HG03135 (cell line): ENCODE results near the gene SYNGR3.
"Not testable (repeated sequence)": the region's sequence is repeated elsewhere in the genome, so short reads cannot be mapped to it uniquely, and the experiment has no call there.

ENCODE experiments used
- ATAC-seq: cut with Tn5 transposase; IDR thresholded peaks from one replicate; pipeline ENCODE4 v1.9.1; 2021; ENCODE audit warnings: mild to moderate bottlenecking, moderate library complexity; ENCODE audit not compliant: unreplicated experiment

SYNGR3 gene

DNA sequence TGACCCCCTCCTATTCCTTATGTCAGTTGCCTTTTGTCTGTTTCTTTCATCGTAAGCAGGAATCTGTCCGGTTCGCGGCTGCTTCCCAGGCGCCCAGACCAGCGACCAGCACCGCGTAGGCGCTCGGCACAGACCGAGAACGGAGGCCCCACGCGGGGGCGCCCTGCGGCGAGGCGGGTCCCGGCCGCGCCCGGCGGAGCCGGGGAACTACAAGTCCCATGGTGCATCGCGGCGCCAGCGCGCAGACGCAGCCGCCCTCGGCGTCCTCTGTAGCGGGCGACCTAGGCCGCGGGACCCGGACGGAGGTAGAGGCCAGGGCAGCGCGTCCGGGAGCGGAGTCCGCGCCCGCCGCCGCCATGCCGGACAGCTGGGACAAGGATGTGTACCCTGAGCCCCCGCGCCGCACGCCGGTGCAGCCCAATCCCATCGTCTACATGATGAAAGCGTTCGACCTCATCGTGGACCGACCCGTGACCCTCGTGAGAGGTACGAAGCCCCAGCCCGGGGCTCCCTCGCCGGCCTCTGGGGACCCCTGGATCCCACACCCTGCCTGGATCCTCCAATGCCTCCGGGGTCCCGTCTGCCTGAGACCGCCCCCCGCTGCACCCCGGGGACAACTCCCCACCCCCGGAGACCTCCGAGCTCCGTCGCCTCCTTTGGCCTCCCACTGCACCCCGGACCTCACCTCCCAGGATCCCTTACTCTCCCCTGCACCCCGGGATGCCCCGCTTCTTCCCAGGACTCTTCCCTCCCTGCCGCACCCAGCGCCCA is 30.3 kb upstream of the SYNGR3 start, which contains the start of gene NDUFB10:
Gene NDUFB10, plus strand, starts transcription at position 270 of the 771 bp plus-strand sequence. Its CDS starts 87 bp downstream, at position 357.
- peak; percentile 71 for ATAC-seq

DNA sequence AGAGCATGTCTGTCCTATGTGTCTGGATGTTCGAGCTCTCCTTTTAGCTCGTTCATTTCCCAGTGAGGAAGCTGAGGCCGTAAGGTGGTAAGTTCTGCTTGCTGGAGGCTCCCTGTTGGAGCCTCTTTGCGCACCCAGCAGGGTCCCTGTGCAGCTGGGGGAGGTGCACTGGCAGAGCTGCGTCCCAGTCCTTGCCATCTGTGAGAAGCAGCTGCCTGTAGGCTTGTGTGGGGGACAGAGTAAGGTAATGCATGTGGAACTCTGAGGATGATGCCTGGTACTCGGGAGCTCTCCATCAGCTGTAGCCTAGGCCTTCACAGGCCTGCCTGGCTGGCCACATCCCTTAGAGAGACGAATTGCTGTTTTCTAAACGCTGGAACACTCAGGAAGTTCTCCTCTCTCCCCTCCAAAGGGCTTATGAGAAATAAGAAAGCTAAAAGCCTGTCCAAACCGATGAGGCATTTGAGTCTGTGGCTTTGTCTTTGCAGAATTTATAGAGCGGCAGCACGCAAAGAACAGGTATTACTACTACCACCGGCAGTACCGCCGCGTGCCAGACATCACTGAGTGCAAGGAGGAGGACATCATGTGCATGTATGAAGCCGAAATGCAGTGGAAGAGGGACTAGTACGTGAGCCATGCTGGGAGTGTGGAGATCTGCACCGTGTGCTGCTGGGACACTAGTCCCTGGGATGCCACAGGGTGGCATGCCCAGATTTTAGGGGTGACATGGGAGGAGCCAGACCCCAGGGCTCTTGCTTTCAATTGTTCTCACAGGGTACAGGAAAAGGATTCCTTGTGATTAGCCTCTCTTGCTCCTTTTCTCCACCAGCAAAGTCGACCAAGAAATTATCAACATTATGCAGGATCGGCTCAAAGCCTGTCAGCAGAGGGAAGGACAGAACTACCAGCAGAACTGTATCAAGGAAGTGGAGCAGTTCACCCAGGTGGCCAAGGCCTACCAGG is 28.8 kb upstream of the SYNGR3 start:
- ATAC-seq: no peak

DNA sequence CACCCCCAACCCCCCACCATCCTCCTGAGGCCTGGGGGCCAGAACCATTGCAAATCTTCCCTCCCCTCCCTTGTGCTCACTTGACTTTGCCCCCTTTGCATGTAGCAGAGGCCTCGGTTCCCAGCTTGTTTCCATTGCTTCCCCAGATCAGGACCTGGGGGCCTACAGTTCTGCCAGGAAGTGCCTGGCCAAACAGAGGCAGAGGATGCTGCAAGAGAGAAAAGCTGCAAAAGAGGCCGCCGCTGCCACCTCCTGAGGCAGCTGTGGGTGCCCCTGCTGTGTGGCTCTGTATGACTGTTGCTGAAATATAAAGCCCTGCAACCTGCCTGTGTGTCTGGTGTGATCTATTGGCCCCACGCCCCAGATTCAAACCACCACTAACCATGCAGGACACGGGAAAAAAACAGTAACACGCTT is 28.1 kb upstream of the SYNGR3 start:
- no peak for ATAC-seq

DNA sequence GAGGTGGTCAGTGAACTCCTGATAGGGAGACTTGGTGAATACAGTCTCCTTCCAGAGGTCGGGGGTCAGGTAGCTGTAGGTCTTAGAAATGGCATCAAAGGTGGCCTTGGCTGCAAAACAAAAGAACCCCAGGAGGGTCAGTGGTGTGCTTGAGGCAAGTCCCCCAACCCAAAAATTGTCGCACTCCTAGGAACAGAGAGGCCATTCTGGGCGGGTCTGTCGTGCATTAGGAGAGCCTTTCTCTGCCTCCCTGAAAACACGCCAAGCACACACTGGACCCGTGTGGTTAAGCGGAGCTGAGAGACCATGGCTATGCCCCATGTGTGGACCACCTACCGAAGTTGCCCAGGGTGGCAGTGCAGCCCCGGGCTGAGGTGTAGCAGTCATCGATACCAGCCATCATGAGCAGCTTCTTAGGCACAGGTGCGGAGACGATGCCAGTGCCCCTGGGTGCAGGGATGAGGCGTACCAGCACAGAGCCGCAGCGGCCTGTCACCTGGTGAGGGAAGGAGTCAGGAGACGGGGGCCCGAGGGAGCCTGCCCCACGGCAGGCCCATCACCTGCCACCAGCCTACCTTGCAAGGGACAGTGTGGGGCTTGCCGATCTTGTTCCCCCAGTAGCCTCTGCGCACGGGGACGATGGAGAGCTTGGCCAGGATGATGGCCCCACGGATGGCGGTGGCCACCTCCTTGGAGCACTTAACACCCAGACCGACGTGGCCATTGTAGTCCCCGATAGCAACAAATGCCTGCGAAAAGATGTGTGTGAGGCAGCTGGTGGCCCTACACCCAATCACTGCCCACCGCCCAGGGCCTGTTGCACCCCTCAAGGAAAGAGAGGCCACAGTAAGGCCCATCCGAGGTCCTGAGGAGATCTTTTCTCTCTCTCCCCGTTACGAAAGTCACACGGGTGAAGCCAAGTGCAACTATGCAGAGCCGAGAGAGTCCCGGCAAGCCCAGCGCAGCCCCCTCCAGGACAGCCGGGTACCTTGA is 27.3 kb upstream of the SYNGR3 start:
- ATAC-seq: not testable (repeated sequence)

DNA sequence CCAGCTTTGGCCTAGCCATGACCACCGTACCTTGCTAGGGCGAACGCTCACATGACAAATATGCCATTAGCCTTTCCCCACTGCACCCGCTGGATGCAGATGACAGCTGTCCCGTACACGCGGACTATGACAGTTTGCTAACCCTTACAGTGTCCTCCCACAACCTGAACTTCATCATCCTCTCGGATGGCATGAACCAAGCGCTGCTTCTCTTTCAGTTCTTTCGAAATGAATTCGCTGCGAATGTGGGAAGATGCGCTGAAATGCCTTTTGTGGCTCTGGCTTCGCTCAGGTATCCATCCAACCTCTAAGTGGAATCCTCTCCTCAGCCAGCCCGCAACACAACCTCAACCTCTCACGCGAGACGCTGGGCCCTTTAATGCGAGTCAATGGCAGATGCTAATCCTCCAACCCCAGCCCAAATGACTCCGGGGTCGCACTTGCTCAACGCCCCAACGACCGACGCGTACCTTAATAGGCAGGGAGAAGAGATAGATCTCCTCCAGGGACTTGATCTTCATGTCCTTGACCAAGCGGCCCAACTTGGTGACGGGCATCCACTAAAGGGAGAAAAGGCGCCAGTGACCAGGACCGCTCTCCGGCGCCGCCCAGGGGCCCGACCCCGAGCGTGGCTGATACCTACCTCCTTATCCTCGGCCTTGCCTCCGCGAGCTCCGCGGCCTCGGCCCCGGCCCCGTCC is 25.8 kb upstream of the SYNGR3 start:
- ATAC-seq: peak; percentile 5

DNA sequence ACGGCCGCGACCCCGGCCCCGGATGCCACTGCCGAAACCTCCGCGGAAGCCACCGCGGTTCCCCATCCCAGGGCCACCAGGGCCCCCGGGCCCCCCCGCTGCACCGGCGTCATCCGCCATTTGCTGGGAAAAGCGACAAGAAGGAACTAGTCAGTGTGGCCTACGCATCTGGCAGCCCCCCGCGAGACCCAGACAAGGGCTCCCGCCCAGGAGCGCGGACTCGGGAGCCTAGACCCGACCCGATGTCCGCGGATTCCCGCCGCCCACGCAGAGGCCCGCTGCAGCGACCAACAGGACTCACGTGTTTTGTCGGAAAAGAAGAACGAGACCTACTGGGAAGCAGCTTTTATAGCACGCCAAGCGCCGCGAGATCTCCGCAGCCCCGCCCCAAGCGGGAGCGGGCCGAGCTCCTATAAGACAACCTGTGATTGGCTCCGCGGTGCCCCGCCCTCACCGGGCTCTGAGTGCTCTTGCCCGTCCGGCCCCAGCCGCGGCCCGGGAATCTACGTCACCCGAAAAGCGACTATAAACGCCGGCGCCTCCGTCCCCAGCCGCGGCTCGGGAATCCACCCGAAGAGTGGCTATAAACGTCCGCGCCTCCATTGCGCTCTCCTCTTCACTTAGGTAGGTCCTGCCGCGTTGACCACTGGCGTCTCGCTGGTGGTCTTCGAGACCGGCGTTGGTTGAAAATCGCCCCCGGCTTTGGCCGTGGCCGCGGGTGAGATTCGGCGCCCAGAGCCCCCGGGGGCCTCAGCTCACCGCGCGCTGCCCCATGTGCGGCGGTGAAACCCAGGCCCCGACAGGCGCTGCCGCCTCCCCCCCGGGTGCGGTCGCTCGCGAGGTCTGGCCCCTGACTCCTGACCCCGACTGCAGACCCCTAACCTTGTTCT is 25.0 kb upstream of the SYNGR3 start, which contains the start of gene RPS2:
Gene RPS2, minus strand, starts transcription at position 321 of the 890 bp plus-strand sequence. Its CDS starts 201 bp downstream, at position 120.
- ATAC-seq: peak; percentile 67

DNA sequence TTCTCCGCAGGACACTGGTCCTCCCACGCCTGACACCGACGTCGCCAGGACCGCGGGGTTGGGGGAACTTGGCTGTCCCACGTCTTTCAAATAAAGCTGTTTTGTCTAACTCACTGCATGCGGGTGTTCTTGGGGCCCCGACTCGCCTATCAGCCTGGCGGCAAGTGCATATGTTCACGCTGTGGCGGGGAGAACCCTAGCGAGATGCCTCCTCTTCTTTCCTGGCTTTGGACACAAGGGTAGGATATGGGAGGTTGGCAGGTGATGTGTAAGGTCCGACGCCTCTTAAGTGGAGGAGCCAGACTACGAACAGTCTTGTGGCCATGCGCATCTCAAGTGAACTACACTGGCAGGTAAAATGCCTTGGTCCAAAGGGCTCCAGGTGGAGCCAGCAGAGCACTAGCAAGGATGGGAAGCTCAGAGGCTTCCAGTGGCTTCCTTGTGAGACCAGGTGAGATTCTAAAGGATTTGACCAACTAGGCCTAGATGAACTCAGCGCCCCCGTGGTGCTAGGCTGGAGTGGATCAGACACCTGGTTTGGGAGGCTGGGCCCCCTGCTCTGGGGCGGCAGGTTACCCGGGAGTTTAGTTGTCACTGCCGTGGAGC is 24.3 kb upstream of the SYNGR3 start:
- ATAC-seq: no peak

DNA sequence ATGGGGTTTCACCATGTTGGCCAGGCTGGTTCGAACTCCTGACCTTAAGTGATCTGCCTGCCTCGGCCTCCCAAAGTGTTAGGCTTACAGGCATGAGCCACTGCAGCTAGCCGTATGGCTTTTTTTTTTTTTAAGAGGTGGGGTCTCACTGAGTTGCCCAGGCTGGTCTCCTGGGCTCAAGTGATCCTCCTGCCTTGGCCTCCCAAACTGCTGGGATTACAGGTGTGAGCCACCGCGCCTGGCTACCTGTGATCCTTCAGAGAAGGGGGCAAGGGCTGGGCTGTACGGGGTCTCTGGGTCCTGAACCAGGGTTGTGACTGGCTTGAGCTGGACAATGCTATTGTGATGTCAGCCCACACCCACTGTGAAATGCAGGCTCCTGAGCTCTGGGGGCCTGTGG is 23.3 kb upstream of the SYNGR3 start, which contains the start of gene RNF151:
Gene RNF151, plus strand, starts transcription at position 397 of the 400 bp plus-strand sequence. CDS start 26 bp downstream, outside the sequence.
- ATAC-seq: no peak

DNA sequence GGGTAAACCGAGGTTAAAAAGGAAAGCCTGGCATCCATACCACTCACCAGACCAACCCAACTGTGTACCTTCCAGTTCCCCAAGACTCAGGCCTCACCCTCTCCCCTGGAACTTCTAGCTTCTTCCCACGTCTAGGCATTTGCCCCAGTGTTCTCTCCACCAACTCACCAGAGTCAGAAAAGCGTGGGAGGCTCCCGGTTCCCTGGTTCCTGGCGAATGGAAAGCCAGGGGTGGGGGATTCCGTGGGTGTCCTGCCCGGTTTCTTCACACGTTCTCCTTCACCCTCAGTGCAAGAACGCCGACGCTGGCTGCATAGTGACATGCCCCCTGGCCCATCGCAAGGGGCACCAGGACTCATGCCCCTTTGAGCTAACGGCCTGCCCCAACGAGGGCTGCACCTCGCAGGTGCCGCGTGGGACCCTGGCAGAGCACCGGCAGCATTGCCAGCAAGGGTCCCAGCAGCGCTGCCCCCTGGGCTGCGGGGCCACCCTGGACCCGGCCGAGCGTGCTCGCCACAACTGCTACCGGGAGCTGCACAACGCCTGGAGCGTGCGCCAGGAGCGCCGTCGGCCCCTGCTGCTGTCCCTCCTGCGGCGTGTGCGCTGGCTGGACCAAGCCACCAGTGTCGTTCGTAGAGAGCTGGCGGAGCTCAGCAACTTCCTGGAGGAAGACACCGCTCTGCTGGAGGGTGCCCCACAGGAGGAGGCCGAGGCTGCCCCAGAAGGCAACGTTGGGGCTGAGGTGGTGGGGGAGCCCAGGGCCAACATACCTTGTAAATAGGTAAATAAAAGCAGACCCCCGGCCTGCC is 21.4 kb upstream of the SYNGR3 start:
- ATAC-seq: no peak

DNA sequence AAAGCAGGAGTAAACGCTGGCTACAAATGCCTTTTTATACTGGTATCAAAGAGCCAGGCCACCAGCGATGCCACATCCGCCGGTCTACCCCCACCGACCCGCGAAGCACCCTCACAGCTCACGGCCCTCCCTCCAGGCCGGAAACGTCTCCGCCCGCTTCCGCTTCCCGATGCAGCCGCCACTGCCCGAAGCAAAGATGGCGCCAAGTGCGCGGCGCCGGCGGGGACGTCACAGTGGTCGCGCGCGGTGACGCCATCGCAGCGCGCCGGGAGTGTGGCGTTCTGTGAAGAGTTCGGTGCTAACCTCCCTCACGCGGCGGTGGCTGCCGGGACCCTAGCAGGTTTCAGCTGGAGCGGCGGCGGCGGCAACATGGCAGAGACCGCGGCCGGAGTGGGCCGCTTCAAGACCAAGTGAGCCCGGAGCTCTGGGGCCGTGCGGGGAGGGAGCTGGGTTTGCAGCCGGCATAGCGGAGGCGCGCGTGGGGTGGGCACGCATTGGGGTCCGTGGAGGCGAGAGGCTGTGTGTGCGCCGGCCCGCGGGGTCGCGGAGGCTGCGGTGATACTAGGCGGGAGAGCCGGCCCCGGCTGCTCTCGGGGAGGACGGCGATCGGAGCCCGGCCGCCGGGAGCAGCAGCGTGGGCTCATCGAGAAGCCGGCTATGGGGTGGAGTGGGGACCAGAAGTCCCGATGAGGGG is 17.8 kb upstream of the SYNGR3 start, which contains the start of gene TBL3:
Gene TBL3, plus strand, starts transcription at position 258 of the 694 bp plus-strand sequence. Its CDS starts 112 bp downstream, at position 370.
- ATAC-seq: peak; percentile 72

DNA sequence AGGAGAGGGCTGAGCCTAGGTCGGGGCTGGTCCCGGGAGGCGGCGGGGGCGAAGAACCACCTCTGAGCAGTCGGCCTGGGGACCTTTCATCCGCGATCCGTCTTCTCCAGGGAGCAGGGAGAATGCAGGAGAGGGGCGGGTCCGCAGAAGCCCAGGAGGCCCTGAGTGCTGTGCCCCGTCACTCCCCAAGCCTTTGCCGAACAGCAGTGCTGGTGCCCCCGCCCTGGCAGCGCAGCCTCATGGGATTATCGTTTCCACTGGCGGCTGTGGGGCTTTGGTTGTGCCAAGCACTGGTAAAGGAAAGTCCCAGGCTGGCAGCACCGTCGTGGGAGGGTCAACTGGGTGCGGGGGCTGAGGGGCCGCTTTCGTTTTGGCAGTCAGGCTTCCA is 17.3 kb upstream of the SYNGR3 start:
- peak; percentile 2 for ATAC-seq

DNA sequence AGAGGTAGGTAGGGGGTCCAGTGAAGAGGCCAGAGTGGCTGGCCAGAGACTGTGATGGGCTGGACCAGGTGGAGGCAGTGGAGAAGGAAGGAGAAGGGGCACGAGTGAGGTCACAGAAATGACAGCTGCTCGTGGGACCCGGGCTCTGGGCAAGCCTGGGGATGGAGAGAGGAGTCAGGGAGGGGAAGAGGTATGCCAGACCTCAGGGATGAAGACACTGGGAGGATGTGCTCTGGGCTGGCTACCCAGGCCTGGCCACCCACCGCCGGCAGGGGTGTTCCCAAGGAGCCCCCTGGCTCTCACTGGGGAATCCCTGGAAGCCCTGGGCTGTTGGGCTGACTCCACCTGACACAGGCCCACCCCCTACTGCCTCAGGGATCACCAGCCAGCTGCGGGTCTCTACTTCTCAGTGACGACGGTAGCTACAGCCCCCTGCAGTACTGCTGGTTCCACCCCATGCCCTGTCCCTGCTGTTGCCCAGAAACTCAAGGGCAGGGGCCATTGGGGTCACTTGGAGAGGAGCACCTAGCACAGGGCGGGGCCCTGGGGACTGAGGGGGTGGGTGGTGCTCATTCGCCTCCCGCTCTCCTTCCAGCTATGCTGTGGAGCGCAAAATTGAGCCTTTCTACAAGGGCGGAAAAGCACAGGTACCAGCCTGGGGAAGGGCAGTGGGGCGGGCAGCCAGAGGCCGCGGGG is 16.2 kb upstream of the SYNGR3 start:
- ATAC-seq: no peak

DNA sequence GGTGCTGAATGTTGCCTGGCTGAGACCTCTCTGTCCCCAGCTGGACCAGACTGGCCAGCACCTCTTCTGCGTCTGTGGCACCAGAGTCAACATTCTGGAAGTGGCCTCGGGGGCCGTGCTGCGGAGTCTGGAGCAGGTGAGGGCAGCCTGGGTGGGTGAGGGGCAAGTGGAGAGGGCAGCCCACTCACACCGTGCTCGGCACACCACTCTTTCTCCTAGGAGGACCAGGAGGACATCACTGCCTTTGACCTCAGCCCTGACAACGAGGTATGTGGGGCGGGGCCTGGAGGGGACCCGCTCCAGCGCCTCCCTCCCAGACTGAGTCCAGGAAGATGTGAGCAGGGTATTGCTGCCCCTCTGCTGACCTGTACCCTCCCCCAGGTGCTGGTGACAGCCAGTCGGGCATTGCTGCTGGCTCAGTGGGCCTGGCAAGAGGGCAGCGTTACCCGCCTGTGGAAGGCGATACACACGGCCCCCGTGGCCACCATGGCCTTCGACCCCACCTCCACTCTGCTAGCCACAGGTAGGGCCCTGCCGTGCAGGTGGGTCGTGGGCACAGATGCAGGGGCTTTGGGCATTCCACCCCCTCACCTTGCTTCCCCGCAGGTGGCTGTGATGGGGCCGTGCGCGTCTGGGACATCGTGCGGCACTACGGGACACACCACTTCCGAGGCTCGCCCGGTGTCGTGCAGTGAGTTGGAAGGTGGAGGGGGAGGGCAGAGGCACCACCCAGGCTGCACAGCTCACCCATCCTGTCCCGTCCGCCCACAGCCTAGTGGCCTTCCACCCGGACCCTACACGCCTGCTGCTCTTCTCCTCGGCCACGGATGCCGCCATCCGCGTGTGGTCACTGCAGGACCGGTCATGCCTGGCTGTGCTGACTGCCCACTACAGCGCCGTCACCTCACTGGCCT is 15.4 kb upstream of the SYNGR3 start:
- no peak for ATAC-seq

DNA sequence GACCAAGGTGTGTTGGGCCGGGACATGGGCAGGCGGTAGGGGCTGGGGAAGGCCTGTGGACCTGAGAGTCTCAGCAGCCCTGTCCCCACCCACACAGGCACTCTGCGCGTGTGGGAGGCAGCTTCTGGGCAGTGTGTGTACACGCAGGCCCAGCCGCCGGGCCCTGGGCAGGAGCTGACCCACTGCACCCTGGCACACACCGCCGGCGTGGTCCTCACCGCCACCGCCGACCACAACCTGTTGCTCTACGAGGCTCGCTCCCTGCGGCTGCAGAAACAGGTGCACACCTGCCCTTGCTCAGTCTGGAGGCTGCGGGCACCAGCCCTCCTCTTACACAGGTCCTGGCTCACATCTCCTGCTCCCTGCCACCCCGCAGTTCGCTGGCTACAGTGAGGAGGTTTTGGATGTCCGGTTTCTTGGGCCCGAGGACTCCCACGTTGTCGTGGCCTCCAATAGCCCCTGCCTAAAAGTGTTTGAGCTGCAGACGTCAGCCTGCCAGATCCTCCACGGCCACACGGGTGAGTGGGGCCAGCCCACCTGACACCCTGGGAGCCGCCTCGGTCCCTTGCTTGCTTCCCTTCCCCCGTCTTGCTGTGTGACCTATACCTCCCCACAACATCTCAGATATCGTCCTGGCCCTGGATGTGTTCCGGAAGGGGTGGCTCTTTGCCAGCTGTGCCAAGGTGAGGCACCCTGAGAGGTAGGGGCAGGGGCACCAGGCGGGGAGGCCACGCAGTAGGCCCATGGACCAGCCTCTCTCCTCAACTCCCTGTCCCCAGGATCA is 14.1 kb upstream of the SYNGR3 start:
- no peak for ATAC-seq
